GM10266 (cell line): ENCODE results near the gene USP28.
A peak's percentile ranks its signal among the peaks of the same experiment; 100 is the strongest.

Source experiments
- DNase-seq: peaks from one replicate; pipeline ENCODE4 v3.0.0; 2012; ENCODE audit errors: extremely low spot score
- TF ChIP-seq, protein P1 (sequence below): IDR thresholded peaks from 2 replicates; pipeline ENCODE4 v1.5.1; 2012; ENCODE audit warnings: mild to moderate bottlenecking, low read depth; ENCODE audit not compliant: control insufficient read depth, insufficient read depth; ENCODE audit errors: missing control alignments

The USP28 gene

DNA sequence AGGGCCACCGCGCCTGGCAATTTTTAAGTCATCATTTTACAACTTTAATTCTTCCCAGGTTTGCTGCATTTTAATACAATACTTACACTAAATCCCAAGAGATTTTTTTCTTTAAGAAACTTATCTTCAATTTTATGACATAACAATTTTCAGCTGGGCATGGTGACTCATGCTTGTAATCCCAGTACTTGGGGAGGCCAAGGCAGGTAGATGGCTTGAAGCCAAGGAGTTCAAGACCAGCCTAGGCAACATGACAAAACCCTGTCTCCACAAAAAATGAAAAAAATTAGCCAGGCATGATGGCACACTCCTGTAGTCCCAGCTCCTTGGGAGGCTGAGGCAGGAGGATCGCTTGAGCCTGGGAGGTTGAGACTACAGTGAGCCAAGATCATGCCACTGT is 56.9 kb downstream of the USP28 start:
- TF ChIP-seq, protein P1, sequence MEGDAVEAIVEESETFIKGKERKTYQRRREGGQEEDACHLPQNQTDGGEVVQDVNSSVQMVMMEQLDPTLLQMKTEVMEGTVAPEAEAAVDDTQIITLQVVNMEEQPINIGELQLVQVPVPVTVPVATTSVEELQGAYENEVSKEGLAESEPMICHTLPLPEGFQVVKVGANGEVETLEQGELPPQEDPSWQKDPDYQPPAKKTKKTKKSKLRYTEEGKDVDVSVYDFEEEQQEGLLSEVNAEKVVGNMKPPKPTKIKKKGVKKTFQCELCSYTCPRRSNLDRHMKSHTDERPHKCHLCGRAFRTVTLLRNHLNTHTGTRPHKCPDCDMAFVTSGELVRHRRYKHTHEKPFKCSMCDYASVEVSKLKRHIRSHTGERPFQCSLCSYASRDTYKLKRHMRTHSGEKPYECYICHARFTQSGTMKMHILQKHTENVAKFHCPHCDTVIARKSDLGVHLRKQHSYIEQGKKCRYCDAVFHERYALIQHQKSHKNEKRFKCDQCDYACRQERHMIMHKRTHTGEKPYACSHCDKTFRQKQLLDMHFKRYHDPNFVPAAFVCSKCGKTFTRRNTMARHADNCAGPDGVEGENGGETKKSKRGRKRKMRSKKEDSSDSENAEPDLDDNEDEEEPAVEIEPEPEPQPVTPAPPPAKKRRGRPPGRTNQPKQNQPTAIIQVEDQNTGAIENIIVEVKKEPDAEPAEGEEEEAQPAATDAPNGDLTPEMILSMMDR = no peak
- no peak for DNase-seq

- no peak for DNase-seq
- TF ChIP-seq, protein P1 = no peak
Observed at GRCh38 chr11:113817626-113818025, 57.7 kb downstream of the USP28 start.

- TF ChIP-seq, protein P1 = no peak
- no peak for DNase-seq
Observed at GRCh38 chr11:113817162-113817561, 58.2 kb downstream of the USP28 start.

DNA sequence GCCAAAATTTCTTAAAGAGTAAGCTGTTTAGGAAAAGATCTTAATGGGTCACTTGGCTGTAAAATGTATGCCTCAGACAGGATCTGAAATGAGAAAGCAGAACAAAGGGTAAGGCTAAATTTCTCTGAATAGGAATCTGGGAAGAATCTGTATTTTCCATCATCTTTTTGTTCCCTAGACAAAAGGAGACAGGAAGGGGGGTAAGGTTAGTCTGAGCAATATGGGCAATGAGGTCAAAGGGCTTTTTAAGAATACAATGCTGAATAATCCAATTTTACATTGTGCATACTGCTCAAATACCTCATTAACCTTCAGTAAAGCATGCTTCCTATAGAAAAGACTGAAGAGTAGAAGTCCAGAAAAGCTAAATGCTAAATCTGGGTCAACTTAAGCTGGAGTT is 61.2 kb downstream of the USP28 start:
- no peak for DNase-seq
- TF ChIP-seq, protein P1 = no peak

GRCh38 chr11:113808931-113809330 is 66.4 kb downstream of the USP28 start:
- TF ChIP-seq, protein P1 = no peak
- DNase-seq = no peak

- DNase-seq = no peak
- TF ChIP-seq, protein P1 = peak; percentile 68
Observed at GRCh38 chr11:113806406-113806805, 69.0 kb downstream of the USP28 start.

DNA sequence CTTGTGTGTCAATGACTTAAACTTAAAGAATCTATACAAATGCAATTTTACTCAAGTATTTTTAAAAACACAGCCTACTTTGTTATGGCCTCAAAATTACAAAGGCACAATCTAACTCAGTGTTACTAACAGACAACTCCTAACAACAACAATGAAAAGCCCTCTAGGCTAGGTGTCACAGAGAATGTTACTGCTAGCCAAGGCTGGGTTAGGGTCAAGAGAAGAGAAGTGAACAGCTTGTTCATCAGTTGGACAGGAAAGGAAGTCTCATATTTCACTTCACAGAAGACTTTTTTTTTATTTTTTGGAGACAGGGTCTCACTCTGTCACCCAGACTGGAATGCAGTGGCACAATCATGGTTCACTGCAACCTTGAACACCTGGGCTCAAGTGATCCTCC is 69.7 kb downstream of the USP28 start:
- TF ChIP-seq, protein P1 = no peak
- no peak for DNase-seq
